ENCODE data around the gene FMN2.
"Not testable (repeated sequence)": the region's sequence is repeated elsewhere in the genome, so short reads cannot be mapped to it uniquely, and the experiment has no call there.

Gene FMN2

GRCh38 chr1:240322943-240323342 lies 231.3 kb downstream of the FMN2 start:
- DNase-seq = no peak

- not testable (repeated sequence) for DNase-seq
Measured at GRCh38 chr1:240328382-240328781, 236.7 kb downstream of the FMN2 start.

GRCh38 chr1:240329443-240329842 lies 237.8 kb downstream of the FMN2 start:
- no peak for DNase-seq

DNA sequence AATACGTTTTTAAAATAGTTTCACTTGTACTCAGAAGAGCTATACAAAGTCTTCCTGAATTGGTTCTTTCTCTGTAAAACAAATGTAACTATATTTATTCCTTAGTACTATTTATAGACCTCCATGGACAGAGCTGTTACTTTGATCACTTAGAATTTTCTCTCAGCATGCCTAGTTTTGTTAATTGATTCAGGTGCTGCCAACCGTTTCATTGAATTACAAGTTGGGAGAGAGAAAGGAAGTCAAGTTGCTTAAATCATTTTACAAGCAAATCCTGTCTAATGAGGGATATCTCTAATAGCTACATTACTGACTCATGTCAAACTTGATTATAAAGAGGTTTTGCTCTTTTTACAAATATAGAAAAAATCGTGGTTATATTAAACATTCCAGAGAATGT lies 241.0 kb downstream of the FMN2 start:
- DNase-seq = no peak

GRCh38 chr1:240337781-240338180 lies 246.1 kb downstream of the FMN2 start:
- no peak for DNase-seq

DNA sequence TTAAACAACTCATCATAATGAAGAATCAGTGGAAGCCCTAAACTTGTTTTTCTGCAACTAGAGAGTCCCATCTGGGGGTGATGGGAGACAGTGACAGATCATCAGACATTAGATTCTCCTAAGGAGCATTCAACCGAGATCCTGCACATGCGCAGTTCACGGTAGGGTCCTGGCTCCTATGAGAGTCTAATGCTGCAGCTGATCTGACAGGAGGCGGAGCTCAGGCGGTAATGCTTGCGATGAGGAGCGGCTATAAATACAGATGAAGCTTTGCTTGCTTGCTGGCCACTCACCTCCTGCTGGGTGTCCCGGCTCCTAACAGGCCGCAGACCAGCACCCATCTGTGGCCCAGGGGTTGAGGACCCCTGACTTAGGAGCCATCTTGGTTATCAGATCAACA lies 247.2 kb downstream of the FMN2 start:
- DNase-seq = no peak

DNA sequence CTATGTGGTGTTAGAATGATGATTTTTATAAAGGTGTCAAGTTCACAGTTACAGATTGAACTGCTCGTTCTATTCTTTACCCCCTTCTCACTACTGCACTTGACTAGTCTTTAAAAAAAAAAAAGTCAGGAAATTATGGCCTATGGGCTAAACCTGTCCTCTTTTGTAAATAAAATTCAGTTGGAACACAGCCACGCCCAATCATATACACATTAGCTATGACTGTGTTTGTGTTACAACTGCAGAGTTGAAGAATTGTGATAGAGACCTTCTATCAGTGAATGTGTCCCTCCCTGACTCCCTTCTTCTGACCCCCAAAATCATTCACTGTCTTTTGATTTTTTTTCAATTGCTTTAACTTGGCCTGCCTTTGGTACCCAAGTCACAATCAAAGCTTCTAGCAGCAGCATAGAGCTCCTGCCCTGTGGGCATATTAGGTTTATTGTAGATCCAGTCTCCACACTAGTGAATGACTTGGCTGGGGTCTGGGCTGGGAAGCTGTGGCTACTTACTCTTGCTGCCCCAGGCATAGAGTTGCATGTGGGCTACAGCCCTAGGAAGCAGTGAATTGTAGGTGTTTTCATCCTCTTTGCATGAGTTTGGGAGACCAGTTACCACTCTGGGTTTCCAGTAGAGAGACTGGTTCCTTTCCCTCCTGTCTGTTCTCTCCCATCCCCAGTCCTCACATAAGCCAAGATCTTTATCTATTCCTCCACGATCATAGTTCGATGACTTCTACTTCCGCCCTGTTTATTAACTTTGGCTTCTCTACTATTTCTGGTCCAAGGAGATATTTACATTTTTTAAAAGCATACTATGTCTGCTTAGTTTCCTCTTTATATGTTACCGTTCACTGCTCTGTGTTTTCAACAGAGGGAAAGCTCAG lies 249.9 kb downstream of the FMN2 start:
- DNase-seq = no peak

DNA sequence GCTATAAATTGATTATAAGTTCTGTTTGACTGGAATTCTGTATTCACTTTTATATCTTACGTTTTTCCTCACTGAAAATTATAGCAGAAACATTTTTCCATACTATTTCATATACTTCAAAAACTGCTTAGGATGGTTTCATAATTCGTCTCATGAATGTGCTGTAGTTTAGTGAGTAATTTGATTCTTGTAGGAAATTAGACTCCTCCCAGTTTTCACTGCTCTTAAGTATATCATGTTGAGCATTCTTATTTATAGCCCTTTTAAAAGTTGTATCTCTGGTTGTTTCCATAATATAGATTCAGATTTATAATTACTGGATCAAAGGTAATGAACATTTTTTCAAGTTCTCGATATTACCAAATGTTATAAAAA lies 250.6 kb downstream of the FMN2 start:
- DNase-seq = no peak

DNA sequence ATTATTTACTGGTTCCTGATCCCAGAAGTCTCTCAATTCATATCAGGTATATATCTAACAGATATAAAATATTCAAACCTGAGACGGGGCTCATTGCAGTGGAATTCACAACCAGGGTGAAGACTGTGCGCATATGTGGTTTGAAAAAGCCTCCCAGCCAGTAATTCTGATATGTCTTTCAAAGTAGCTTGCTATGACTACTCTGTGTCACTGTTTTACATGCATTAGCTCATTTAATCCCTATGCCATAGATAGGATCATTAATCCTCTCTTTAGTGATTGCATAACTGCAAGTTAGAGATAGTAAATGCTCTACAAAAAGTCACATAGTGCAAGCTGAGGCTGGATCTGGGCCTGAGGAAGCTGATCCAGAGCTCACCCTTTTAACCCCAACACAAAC lies 251.4 kb downstream of the FMN2 start:
- DNase-seq = no peak

DNA sequence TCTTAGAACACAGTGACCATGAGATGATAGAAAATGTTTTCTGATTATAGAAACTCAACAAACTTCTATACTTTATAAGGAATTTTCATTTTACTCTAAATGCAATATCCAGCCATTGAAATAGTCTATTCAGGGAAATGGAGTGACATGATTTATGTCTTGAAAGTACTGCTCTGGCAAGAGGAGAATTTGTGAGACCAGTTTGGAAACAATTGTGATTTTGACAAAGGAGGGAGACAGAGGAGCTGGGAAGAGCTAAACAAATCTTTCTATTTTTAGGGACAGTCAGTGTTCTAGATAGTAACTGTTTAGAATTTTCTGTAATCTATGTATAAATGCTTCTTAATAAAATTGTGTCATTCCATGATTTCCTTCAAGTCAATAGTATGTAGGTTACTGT lies 252.3 kb downstream of the FMN2 start:
- no peak for DNase-seq

- DNase-seq = no peak
Measured at GRCh38 chr1:240344918-240345317, 253.2 kb downstream of the FMN2 start.

DNA sequence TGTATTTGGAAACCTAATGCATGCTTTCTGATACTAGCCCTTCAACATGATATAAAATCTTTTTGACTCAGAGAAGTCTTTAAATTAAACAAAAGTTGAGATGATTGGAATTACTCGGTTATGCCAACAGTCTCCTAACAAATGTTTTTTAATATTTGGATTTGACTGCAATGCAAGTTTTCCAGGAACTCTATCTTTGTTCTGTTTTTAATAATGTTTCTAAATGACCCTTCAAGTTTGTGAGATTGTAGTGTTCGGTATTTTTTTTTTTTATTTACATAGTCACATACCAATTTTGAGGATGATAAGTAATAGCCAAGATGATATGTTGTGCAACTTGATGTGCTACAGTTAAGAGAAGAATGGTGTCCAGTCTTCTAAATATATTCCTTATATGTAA lies 258.0 kb downstream of the FMN2 start:
- DNase-seq = no peak

DNA sequence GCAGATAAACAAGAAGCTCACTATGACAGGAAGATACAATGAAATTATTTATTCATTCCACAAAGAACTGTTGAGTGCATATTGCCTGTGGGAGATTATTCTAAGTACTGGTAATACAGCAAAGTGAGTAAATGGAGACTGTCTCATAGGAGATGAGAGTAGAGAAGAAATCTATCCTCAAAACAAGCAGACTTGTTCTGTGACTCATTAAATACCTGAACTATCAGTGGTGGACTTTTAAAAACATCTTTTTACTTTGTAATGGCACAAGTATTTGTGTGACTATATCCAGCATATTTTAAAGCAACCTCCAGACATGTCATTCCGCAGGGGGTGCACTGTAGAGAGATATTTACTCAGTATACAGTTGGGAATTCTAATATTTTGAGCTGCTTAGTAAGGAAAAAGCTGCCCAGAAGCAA lies 259.2 kb downstream of the FMN2 start:
- DNase-seq = no peak

DNA sequence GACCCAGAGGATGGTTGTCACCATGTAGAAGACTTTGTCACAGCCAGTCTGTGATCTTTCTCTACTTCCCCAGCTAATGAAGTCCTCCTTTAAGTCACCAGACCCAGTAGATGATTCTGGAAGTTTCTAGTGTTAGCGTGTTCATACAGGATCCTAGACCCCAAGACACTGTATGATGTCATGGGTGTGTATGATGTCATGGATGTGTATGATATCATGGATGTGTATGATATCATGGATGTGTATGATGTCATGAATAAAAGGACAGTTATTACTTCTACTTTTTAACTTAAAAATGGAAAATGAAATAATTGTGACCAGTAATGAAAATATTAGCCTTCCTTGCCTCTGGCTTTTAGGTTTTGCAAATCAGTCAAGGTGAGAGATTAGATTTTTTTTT lies 260.0 kb downstream of the FMN2 start:
- DNase-seq = no peak

GRCh38 chr1:240352769-240353168 lies 261.1 kb downstream of the FMN2 start:
- no peak for DNase-seq

- DNase-seq = no peak
Measured at GRCh38 chr1:240356568-240356967, 264.9 kb downstream of the FMN2 start.

DNA sequence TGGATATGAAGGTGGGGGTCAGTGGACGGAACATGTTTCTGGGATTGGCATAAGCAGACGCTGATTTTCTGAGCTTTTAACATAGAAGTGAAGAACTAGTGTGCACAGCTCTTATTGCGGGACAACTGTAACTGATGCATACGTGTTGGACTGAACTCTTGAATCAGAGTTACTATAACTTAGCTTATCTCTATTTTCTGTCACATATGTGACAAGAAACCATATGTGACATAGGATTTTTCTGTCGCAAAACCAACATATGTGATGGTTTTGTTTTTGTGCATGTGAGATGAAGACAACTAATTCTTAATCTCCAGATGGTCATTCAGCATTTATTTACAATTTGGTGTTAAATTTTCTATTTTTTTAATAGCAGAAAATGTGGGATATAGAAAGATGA lies 270.4 kb downstream of the FMN2 start:
- no peak for DNase-seq

DNA sequence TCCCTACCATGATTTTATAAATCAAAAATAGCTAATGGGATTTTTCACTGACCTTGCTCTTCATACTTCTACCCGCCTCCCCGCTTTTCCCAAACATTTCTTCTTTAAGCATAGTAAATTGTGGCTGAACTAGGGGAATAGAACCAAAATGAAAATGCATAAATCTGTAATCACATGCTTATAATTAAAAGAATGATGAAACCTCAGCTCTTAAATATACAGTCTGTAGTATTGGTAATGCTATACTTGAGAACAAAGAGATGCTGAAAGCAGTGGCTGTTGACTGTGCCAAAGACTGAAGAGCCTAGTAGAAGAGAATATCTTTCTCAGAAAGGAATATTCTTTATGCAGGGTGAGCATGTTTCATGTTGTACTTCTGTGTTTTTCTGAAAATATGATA lies 271.1 kb downstream of the FMN2 start:
- no peak for DNase-seq

DNA sequence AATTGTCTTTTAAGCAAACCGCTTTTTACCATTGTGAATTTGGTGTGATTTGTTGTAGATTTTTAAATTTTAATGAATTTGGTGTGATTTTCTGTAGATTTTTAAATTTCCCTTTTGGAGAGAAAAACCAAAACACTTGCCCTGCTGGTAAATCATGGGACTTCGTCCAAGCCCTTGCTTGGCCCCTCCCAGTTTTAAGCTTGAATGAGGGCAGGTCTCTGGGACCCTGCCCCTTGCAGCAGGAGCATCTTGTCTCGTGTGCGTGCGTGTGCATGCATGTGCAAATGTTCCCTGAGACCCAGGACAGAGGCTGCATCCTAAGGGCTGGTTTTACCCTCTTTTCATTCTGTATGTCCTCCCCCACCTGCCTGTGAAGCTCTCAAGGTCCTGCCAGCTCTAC lies 271.6 kb downstream of the FMN2 start:
- DNase-seq = no peak

- DNase-seq = no peak
Measured at GRCh38 chr1:240363914-240364313, 272.2 kb downstream of the FMN2 start.

- no peak for DNase-seq
Measured at GRCh38 chr1:240366636-240367035, 275.0 kb downstream of the FMN2 start.

- DNase-seq = no peak
Measured at GRCh38 chr1:240385551-240385950, 293.9 kb downstream of the FMN2 start.

GRCh38 chr1:240385985-240386978 lies 294.6 kb downstream of the FMN2 start:
- DNase-seq = no peak

- DNase-seq = no peak
Measured at GRCh38 chr1:240387051-240387450, 295.4 kb downstream of the FMN2 start.
